GM18868 (cell line): ENCODE data around the gene CANT1.

Source experiments
- ATAC-seq: cut with Tn5 transposase; IDR thresholded peaks from one replicate; pipeline ENCODE4 v1.9.1; 2021; ENCODE audit warnings: mild to moderate bottlenecking, moderate library complexity; ENCODE audit not compliant: unreplicated experiment

Gene CANT1

DNA sequence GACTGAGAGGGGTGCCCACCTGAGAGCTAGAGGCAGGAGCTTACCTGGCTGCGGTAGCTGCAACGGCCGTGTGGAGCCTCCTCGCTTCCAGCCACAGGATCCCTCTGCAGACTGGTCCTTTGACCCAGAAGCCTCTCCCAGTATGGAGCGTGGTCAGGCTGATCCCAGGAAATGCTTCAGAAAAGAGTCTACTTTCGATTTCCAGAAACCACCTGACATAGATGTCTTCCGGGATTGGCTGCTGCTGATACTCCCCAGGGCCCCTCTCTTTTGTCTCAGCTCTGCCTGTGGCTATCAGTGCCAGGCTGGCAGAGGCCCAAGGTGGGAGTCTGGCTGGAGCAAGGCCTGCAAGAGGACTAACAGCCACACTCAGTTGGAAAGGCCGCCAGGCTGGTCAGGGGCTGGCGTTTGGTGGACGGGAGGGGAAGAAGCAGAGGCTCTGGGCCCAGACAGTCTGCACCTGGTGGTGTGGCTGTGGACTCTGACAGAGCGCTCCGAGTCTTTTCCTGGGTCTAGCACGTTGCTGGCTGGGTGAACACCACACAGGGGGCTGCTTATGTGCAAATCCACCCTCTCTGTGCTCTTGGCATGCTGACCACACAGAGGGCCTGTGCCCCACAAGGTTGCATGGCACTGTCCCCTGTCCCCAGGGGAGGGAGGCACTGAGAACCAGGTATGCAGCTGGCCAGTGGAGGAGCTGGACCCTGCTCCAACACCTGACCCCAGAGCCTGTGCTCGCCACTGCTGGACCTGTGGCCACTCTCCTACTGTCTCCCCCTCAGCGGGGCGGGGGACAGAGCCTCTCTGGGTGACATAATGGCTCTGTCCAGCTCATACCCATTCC, 29.6 kb downstream of the CANT1 start, which contains the start of gene LGALS3BP:
Gene LGALS3BP, minus strand, starts transcription at position 144 of the 844 bp plus-strand sequence. CDS start 2,732 bp downstream, outside the sequence.
- ATAC-seq: no peak

DNA sequence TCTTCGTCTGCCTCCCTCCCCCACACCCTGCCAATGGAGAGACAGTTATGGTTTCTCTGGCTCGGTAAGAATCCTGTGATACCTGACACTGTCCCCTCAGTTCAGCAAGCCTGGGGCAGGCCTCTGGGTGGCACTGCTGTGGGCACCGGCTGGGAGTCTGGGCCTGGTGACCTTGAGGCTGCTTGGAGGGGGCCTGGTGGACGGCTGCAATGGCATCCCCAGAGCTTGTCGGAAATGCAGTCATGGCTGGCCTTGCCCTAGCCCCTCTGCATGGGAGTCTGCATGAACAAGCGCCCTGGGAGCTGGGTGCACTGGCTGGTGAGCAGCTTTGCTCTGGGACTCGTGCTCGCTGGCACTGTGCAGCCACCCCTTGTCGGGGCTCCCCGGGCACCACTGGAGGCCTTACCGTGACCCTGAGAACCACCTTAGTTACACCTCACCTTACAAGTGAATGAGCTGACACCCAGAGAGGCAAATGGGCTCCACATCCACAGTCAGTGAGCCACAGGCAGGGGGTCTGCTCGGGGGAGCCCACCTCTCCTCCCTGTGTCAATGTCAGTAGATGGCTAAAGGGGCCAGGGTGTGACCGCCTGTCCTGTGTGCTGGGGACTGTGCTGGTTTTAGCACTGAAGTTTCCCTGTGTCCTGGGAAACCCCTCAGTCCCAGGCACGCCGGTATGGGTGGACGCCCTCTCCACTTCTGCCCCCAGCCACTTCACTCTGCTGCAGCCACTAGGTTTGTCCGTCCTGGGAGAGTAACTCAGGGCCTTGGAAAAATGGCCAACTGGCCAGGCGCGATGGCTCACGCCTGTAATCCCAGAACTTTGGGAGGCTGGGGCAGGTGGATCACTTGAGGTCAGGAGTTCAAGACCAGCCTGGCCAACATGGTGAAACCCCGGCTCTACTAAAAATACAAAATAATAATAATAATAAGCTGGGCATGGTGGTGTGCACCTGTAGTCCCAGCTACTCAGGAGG, 31.3 kb downstream of the CANT1 start:
- ATAC-seq: no peak

DNA sequence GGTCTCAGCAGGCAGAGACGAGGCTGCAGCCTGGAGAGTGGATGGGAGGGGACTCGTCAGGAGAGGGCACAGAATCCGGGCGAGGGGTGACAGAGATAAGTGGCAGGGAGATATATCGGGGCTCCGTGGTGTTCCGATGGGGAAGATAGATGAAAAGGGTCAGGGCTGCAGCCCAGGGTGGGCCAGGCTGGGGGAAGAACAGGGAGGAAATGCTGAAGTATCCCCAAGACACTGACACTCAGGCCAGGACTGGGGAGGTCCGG, 32.0 kb downstream of the CANT1 start:
- ATAC-seq: no peak

DNA sequence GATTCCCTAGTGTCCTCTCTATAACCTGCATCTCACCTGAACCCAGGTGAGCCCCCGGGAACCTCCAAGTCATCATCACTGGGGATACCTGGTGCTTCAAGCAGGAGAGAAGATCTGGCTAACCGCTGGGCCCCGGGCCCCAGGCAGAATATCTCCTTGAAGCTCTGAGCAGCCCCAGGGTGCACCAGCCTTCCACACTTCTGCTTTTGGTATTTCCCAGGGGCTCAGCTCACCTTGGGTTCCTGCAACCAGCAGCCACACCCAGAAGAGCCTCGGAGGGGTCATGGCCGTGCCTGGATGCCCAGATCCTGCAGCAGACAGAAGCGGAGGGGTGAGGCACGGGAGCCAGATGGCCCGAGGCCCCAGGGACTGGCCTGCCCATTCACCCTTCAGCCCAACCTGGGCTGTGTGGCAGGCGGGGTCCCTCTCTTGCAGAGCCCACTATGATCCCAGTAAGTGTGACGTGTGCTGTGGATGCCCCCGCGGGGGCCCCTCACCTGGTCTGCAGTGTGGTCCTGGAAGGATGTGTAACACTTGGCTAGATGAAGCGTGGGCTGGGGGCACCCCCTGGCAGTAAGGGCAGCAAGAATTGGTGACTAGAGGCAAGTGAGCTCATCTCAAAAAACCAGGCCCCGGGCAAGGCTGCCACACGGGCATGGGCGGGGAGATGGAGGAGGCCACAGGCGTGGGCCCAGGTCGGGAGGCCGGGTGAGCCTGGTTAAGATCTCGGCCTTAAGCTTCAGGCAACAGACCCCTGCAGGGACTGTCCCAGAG, 32.5 kb downstream of the CANT1 start:
- ATAC-seq: no peak

DNA sequence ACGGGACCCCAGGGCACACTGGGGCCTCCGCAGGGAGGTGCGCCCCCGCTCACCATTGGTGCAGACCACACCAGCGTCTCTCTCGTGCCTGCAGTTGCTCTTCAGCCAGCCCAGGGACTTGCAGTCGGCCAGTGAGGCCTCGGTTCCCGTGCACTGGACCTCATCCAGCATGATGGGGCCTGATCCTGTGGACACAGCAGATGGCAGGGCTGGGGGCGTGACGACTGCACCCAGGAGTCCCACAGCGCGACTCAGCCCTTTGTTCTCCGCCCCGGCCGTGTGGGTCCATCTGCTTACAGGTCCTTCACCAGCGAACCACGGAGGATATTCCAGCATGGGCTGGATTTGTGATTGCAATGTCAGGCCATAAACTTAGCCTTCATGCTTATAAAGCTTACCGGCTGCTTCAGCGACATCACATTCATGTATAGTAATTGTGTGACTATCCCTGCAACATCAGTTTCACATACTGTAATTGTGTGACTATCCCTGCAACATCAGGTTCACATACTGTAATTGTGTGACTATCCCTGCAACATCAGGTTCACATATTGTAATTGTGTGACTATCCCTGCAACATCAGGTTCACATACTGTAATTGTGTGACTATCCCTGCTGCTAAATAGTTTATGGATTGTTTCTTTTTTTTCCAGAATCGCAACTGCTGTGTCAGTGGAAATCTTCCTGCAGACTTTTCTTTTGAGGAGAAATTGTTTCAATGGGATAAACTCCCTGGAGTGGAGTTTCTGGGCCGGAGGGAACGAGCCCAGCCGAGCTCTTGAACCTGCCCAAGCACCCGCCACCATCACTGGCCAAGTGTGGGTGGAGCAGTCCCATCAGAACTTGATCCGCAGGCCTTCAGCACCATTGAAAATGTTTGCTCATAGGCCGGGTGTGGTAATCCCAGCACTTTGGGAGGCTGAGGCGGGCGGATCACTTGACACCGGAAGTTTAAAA, 34.7 kb downstream of the CANT1 start:
- no peak for ATAC-seq

DNA sequence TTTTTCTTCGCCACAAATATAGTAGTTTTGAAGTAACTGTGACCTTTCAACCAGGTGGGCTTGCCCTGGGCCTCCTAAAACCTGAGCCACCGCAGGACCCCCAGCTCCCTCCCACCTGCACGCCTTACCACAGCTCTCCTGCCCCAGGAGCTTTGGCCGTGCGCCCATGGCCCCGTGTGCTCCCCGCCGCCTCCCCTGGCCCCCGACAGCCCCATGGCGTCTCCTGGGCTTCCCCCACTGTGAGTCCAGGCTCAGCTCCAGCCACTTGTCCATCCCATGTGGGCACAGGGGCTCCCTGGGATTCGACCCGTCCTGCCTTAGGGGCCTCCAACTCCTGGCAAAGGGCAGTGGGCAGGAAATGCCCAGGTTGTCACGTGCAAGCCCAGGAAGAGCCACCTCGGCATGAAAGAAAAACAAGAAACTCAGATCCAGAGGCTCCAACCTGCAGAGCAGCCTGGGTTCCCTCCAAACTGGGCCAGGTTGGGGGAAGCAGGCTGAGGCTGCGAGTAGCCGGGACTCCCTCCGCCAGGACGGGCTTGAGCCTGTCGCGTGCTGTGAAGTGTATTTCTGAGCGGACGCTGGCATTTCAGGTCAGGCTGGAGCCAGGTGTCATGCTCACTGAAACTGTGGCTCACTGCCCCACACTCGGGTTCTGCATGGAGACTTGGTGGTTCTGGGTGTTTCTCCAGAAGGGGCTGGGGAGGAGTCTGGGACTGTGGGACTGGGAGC, 35.6 kb downstream of the CANT1 start:
- ATAC-seq: no peak

DNA sequence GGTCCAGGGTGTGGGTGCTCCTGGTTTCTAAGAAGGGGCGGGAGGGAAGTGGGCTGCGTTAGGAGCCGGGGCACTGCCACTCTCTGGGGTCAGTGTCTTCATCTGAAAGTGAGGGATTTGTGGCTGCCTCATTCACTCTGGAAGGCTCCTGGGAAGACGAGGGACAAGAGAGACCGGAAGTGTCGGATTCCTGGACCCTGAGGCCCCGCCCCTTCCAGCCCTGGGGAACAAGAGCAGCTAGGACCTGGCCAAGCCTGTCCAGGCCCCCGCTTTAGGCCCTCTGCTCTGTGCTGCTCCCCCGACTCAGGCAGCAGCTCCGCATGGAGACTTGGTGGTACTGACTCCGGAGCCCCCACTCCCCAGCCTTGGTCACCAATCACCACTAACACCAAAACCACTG, 36.4 kb downstream of the CANT1 start:
- ATAC-seq: no peak

DNA sequence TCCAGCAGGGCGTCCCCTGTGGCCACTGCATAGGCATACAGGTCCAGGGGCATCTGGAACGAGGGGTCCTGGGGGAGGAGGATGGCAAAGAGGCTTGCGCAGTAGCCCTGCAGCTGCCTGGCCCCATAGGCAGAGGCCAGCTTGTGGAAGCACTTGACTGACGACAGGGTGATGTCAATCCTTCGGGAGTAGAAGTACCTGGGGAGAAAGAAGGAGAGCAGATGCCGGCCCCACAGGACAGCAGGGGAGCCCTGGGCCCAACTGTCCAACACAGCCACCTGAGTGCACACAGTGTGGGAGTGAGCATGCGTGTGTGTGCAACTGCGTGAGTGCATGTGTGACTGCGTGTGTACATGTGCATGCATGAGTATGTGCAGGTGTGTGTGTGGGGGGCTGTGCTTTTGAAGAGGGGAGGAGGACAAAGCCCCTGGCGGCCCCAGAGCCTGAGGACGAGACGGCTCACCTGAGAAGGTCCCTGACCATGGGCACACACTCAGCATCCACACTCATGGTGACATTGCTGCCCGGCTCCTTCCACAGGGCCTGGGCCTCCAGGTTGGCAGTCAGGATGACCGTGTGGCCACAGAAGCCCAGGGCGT, 37.0 kb downstream of the CANT1 start:
- ATAC-seq: no peak

DNA sequence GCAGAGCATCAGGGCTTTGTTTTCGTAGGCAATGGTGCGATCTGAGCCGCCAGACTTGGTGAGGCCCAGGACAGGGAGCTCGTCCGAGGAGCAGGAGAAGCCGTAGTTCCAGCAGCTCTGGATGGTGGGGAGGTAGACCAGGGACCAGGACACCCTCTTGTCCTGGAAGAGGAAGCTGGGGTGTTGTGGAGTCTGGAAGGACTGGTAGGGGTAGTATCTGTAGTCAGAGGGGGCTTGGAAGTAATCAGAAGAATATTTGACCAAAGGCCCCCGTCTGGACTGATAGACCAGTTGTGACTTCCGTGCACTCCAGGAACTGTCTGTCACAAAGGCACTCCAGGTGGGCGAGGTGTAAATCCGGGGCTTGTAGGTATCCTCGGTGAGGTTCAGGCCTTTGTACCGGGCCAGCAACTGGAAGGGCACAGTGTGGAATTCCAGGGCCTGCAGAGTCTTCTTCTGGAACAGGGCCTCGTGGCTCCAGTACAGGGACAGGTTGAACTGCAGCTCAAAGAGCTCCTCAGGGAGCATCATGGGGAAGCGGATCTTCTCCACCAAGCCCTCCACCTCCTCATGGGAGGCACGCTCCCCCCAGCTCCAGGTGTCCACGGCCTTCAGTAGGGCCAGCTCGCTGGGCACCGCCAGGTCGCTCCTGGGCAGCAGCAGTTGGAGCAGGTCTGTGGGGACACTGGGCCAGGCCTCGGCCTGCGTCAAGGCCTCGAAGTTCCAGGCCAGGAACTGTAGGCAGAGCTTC, 37.6 kb downstream of the CANT1 start:
- no peak for ATAC-seq

DNA sequence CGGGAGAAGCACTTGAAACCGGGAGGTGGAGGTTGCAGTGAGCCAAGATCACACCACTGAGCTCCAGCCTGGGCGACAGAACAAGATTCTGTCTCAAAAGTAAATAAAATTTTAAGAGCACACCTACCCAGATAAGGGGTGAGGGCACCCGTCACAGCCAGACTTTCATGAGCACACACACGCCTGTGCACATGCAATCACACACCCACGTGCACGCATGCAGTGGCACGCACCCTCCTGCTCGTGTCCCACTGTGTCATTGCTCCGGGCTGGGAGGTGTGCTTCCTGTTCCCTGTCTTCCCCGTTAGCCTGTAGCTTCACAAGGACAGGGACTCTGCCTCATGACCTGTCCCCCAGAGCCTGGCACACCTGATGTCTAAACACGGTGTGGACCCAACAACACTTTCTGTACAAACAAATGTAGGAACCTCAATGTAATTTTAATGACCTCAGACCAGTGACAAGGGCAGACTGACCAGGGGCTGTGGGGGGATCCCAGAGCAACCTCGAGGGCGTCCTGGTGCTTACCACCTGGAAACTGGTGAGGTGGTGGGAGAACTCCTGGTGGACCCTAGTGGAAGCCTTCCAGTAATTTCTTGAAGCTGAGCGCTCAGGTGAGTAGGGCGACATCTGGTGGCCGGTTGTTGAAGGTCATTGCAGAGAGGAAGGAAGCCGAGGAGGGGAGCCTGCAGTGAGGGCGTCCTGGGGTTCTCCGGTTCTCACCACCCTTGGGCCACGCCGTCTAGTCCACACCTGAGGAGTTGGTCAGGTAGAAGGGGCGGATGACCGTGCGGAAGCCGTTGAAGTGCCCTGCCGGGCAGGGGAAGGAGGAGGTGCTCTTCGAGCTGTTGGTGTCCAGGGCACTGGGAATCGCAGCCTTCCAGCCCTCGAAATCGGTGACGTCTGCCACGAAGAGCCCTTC, 38.5 kb downstream of the CANT1 start:
- no peak for ATAC-seq

DNA sequence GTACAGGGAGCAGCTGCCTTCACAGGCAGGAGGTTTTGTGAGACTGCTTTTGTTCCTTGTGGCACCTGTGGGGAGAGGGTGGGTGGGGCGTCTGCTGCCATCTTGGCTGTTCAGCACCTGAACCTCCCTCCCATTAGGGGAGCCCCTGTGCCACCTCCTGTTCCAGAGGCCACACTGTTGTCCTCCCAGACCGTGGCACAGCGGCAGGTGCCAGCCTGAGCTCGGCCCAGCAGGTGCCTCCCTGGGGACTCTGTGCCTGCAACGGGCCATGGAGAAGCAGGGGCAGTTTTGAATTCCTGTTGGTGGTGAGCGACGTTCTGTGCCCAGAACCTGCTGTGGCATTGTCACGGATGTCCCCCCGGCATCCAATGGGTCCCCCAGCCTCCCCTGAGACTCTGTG, 39.7 kb downstream of the CANT1 start:
- no peak for ATAC-seq

DNA sequence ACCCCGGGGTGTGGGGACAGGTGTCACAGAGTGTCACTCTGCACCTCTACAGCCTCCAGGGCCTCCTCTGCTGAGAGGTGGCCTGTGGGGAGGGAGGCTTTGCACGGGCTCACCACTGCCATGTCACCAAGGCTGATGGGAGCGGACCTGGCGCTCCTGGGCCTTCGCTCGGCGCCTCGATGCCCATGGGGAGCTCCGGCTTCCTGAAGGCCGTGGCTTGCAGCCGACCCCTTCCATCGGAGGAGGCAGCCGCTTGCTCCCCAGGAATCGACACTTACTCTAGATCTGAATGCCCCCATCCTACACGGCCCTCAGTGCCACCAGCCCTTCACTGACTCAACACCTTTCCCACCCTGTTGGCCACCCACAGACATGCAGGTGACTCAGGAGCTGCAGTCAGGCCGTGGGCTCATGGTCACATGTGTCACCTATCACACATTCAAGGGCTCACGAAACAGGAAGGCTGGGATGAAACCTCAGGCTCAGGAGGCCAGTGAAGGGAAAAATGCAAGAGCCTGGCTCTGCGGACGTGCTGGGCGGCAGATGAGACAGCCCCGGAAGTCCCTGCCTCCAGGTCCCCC, 41.7 kb downstream of the CANT1 start:
- ATAC-seq: no peak

DNA sequence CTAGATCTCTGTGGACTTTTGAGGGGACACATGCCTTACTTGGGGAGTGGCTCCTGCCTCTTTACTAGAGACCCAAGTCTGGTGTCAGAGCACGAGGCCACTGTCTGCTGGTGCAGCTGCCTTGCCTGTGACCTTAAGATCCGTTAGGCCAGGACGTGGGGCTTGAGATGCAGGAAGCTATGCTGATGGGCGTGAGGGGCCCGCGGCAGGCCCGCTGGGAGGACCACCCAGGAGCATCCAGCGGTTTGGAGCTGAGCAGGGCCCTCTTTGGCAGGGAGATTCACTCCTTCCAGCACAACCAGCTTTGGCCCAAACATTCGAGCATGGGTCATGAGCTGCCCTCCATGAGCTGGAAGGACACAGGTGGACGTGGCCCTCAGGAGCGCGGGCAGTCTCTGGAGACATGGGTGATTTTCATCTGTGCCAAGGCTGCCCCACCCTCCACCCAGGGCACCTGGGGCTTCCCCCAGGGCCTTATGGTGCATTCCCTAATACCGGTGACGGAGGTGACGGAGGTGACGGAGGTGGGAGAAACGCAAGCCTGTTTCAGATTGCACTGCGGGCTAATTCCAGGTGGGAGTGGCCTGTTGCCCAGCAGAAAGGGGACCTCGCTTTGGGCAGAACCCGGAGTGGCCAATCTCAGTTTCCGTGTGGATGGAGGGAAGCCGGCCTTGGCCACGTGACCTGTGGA, 42.5 kb downstream of the CANT1 start:
- ATAC-seq: no peak

DNA sequence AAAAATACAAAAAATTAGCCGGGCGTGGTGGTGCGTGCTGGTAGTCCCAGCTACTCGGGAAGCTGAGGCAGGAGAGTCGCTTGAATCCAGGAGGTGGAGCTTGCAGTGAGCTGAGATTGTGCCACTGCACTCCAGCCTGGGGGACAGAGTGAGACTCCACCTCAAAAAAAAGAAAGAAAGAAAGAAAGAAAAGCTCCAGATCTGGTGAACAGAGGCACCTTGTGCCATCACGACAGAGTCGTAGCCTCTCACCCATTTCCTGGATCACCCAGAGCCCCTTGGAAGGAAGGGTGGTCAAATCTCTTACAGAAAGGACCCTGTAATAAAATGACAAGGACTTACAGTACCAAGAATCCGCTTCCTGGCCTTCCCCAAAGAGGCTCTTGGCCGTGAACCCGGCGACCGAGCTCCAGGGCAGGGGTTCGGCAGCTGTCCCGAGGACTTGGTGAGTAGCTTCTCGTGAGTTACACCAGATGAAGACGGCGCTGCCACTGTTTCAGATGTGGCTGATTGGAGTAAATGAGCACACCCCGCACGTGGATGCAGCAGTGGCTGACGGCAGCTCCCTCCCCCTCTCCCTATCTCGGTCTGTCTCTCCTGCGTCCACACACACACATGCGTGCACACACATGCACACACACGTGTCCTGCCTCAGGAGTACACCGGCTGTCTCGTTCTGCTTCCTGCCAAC, 43.3 kb downstream of the CANT1 start:
- no peak for ATAC-seq

DNA sequence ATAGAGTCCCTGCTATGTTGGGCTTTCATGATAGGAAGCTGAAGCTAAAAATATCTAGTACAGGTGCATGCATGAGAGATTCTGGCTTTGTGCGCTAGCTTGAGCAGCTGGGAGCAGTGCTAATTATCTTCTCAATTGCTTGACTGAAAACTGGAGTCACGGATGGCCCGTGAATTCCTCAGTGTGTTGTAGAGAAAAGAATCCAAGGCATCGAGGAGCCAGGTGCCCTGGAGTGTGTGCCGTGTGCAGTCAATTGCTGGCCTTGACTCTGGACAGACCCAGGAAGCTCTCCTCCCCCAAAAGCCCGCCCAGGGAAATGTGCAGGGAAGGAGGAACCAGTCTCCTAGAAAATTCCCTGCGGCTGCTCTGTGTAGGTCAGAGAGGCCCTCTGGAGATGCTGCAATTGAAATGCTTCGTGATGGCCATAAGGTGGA, 44.1 kb downstream of the CANT1 start:
- ATAC-seq: no peak

DNA sequence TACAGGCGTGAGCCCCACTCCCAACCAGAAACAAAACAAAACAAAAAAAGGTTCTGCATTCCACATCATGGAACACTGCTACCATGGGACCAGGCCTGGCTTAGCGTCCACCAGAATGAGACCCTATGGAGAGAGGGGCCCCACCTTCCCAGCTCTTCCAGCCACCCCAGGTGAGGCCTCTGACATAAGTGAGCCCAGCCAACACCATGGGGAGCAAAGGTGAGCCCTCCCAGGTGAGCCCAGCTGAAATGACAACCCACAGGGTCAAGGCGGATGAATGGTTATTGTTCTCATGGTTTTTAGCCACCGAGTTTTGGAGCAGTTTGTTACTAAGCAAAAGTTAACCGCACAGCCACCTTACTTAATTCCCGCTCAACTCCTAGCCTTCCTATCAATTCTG, 46.2 kb downstream of the CANT1 start:
- no peak for ATAC-seq
